GM18909 (cell line): ENCODE data around the gene PSAP.

Source experiments
- ATAC-seq: cut with Tn5 transposase; IDR thresholded peaks from one replicate; pipeline ENCODE4 v1.9.1; 2021; ENCODE audit warnings: mild to moderate bottlenecking; ENCODE audit not compliant: unreplicated experiment, poor library complexity

PSAP gene

GRCh38 chr10:71771821-71772617, 79.0 kb downstream of the PSAP start:
- ATAC-seq = no peak

GRCh38 chr10:71771204-71771603, 79.8 kb downstream of the PSAP start:
- no peak for ATAC-seq

GRCh38 chr10:71770789-71771188, 80.3 kb downstream of the PSAP start:
- no peak for ATAC-seq

- no peak for ATAC-seq
Observed at GRCh38 chr10:71770255-71770654, 80.8 kb downstream of the PSAP start.

- ATAC-seq = peak; percentile 12
Observed at GRCh38 chr10:71769279-71769823, 81.7 kb downstream of the PSAP start.

GRCh38 chr10:71767420-71768035, 83.5 kb downstream of the PSAP start:
- ATAC-seq = no peak

- no peak for ATAC-seq
Observed at GRCh38 chr10:71766717-71767419, 84.2 kb downstream of the PSAP start.
